Measurements from ENCODE around the gene PPM1J.

The PPM1J gene

DNA sequence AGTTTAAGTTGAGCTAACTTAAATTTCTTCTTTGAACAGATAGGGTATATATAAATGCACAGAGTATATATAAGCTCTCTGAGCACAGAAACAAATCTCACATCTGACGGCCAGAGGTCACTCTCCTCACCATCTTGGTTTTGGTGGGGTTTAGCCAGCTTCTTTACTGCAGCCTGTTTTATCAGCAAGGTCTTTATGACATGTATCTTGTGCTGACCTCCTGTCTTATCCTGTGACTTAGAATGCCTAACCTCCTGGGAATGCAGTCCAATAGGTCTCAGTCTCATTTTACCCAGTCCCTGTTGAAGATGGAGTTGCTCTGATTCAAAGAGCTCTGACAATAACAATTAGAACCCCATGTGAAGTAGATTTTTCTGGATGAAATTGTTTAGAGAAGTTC, 42.3 kb downstream of the PPM1J start:
- DNase-seq (ENCODE audit: low read depth), result no peak
- TF ChIP-seq, protein P1, sequence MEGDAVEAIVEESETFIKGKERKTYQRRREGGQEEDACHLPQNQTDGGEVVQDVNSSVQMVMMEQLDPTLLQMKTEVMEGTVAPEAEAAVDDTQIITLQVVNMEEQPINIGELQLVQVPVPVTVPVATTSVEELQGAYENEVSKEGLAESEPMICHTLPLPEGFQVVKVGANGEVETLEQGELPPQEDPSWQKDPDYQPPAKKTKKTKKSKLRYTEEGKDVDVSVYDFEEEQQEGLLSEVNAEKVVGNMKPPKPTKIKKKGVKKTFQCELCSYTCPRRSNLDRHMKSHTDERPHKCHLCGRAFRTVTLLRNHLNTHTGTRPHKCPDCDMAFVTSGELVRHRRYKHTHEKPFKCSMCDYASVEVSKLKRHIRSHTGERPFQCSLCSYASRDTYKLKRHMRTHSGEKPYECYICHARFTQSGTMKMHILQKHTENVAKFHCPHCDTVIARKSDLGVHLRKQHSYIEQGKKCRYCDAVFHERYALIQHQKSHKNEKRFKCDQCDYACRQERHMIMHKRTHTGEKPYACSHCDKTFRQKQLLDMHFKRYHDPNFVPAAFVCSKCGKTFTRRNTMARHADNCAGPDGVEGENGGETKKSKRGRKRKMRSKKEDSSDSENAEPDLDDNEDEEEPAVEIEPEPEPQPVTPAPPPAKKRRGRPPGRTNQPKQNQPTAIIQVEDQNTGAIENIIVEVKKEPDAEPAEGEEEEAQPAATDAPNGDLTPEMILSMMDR (conservative IDR thresholded peaks at IDR 0.05; ENCODE audit: low read length), result no peak

DNA sequence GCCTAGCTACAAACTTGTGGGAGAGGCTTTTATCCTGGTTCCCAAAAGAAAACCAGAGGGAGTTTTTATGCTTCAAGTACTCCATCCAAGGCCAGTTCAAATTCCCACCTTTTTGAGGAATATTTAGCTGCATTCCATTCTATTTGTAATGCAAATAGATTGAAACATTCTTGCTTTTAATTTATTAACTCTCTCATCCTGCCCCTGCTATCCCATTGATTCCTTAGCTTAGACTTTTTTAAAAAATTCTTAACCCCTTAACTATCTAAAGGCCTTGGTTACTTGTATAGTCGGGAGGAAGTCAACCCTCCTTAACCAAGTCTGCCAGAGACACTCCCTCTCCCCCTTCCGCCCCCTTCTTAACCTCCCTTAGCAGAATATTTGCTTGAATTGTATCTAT, 43.1 kb downstream of the PPM1J start:
- TF ChIP-seq, protein P1 (conservative IDR thresholded peaks at IDR 0.05; ENCODE audit: low read length), result no peak
- H3K4me3 ChIP-seq (ENCODE audit: low read length), result no peak overlapping the region
- DNase-seq (ENCODE audit: low read depth), result peak; percentile 17

More for the DNA sequence above, 42.3 kb downstream of the PPM1J start:
- no peak overlapping the region for H3K4me3 ChIP-seq (ENCODE audit: low read length)

GRCh38 chr1:112666946-112667345, 48.2 kb downstream of the PPM1J start:
- no peak for DNase-seq (ENCODE audit: low read depth)
- no peak overlapping the region for H3K4me3 ChIP-seq (ENCODE audit: low read length)
- TF ChIP-seq, protein P1 (conservative IDR thresholded peaks at IDR 0.05; ENCODE audit: low read length), result no peak

GRCh38 chr1:112665857-112666256, 49.3 kb downstream of the PPM1J start:
- DNase-seq (ENCODE audit: low read depth), result no peak
- TF ChIP-seq, protein P1 (conservative IDR thresholded peaks at IDR 0.05; ENCODE audit: low read length), result no peak
- no peak overlapping the region for H3K4me3 ChIP-seq (ENCODE audit: low read length)

Measured in AG10803 (cell line).